CD4-positive, alpha-beta T cell (primary cell): ENCODE data around the gene APOBEC3A. TPM values are rescaled to one million over a fixed set of nuclear protein-coding genes. Genes with fewer than 3 reads are reported as not detected.

Experiments used
- ATAC-seq: fragments of 200-7000 bp; cut with Tn5 transposase; one replicate; pipeline ENCODE4 v1.10.0; 2022; ENCODE audit warnings: mild to moderate bottlenecking; ENCODE audit not compliant: poor library complexity
- CTCF ChIA-PET: fragments of 350-600 bp; sonication (Branson Sonifier 250); formaldehyde crosslinking; loops from one replicate; lab custom pipeline; 2021; ENCODE audit warnings: antibody characterized with exemption, inconsistent platforms; lab: Charles Lee
- POLR2A ChIA-PET: fragments of 350-600 bp; sonication (Branson Sonifier 250); formaldehyde crosslinking; loops from one replicate; lab custom pipeline; 2021; ENCODE audit warnings: antibody characterized with exemption, inconsistent platforms; lab: Charles Lee
- DNase-seq, 14 experiments: peaks; one replicate each; pipeline ENCODE4 v3.0.0-alpha.2; 2013 to 2020; ENCODE audit warnings: mixed read lengths in 2 of 14
- H3K27ac ChIP-seq, 2 donors: one replicate each; pipeline versions ENCODE4 v1.5.1 to v1.7.0; 2013; ENCODE audit warnings: low read length in 2 of 2, low read depth in 1 of 2, mild to moderate bottlenecking in 1 of 2
- H3K27me3 ChIP-seq, 2 experiments: 1 replicate in 1 of 2; 2 replicates in 1 of 2; pipeline versions ENCODE4 v1.6.1 to v1.7.0; 2013; ENCODE audit warnings: low read length in 2 of 2, control low read depth in 1 of 2, mild to moderate bottlenecking in 1 of 2, moderate library complexity in 1 of 2; ENCODE audit not compliant: insufficient read depth in 2 of 2, control insufficient read depth in 1 of 2
- H3K36me3 ChIP-seq: one replicate; pipeline ENCODE4 v1.6.1; 2013; ENCODE audit warnings: low read length, control low read depth; ENCODE audit not compliant: insufficient read depth
- H3K4me1 ChIP-seq: one replicate; pipeline ENCODE4 v1.6.1; 2013; ENCODE audit warnings: low read length, control low read depth; ENCODE audit not compliant: insufficient read depth
- H3K4me3 ChIP-seq: one replicate; pipeline ENCODE4 v1.5.1; 2013; ENCODE audit warnings: mild to moderate bottlenecking, low read length, moderate library complexity
- H3K9me3 ChIP-seq, 2 experiments: 1 replicate in 1 of 2; 2 replicates in 1 of 2; pipeline versions ENCODE4 v1.6.1 to v1.7.0; 2013; ENCODE audit warnings: low read length in 2 of 2, mild to moderate bottlenecking in 2 of 2, control low read depth in 1 of 2, moderate library complexity in 1 of 2; ENCODE audit not compliant: control insufficient read depth in 1 of 2, insufficient read depth in 1 of 2
- H3K27ac Mint-ChIP-seq: one replicate; pipeline ENCODE4 v1.8.0; 2020; ENCODE audit warnings: mixed read lengths
- H3K27me3 Mint-ChIP-seq: one replicate; pipeline ENCODE4 v1.8.0; 2021; ENCODE audit warnings: mixed read lengths
- H3K36me3 Mint-ChIP-seq: one replicate; pipeline ENCODE4 v1.8.0; 2021; ENCODE audit warnings: low read depth, mixed read lengths
- H3K4me1 Mint-ChIP-seq: one replicate; pipeline ENCODE4 v1.8.0; 2021; ENCODE audit warnings: low read depth, mixed read lengths
- H3K4me3 Mint-ChIP-seq: one replicate; pipeline ENCODE4 v1.8.0; 2020; ENCODE audit warnings: mild to moderate bottlenecking, mixed read lengths
- H3K9me3 Mint-ChIP-seq: one replicate; pipeline ENCODE4 v1.8.0; 2020; ENCODE audit warnings: mixed read lengths
- CTCF ChIP-seq: fragments of 200-600 bp; IDR thresholded peaks from one replicate; pipeline ENCODE4 v1.8.0; 2022; ENCODE audit warnings: antibody characterized with exemption, mild to moderate bottlenecking
- intact Hi-C, 2 experiments: fragments of 100-400 bp; cut with DNase I in 1 of 2; cut with micrococcal nuclease in 1 of 2; formaldehyde crosslinking; loops; one replicate each; pipeline versions ENCODE4 v1.15.1 to v1.9.0; 2023 to 2025; cut with DNase I, micrococcal nuclease
- total RNA-seq, 174 experiments: library from RNA in 2 of 174; stranded (reverse) in 2 of 174; gene quantifications; one replicate each; pipeline ENCODE4 v1.2.3 and lab custom pipeline; 2021 to 2026

The APOBEC3A gene
- total RNA-seq, 2 experiments from 2014 or later, result 0.74 to 1.6 TPM

GRCh38 chr22:38949889-38950405 is 7.5 kb upstream of the APOBEC3A start:
- Histone ChIP-seq H3K27me3 (peaks cover 0 to 4% of the 10 kb centered on the region in 2 experiments), H3K27ac (no peak overlapping the region), H3K4me1 (peaks cover 22% of the 10 kb centered on the region), H3K9me3 (no peaks in the 10 kb centered on the region), H3K4me3 (no peak overlapping the region), H3K36me3 (no peaks in the 10 kb centered on the region)
- no peak overlapping the region for H3K27ac Mint-ChIP-seq
- no peak for ATAC-seq
- peak in 1 of 14 experiments; percentile 6 for DNase-seq
- no peak overlapping the region for H3K4me3 Mint-ChIP-seq
- intact Hi-C loops, result loop anchor here in 1 of 2 experiments (5.0 kb wide), 1 partner anchor 53 kb away; no protein-coding TSS in a partner anchor
- peaks cover 31% of the 10 kb centered on the region for H3K27me3 Mint-ChIP-seq
- H3K4me1 Mint-ChIP-seq, result no peaks in the 10 kb centered on the region
- ChIA-PET POLR2A (no interaction called here), CTCF (no interaction called here)
- no peaks in the 10 kb centered on the region for H3K9me3 Mint-ChIP-seq
- no peaks in the 10 kb centered on the region for H3K36me3 Mint-ChIP-seq
- TF ChIP-seq CTCF, result no peak

GRCh38 chr22:38950527-38951295 is 6.7 kb upstream of the APOBEC3A start:
- no peak overlapping the region for H3K4me3 ChIP-seq
- Mint-ChIP-seq H3K4me3 (no peak overlapping the region), H3K9me3 (no peaks in the 10 kb centered on the region), H3K4me1 (no peaks in the 10 kb centered on the region), H3K36me3 (no peaks in the 10 kb centered on the region), H3K27me3 (peaks cover 24% of the 10 kb centered on the region), H3K27ac (no peak overlapping the region)
- no peak for TF ChIP-seq CTCF
- ChIA-PET CTCF (no interaction called here), POLR2A (no interaction called here)
- peak in 1 of 14 experiments; percentile 6 for DNase-seq
- no peaks in the 10 kb centered on the region for H3K36me3 ChIP-seq
- H3K4me1 ChIP-seq, result peaks cover 22% of the 10 kb centered on the region
- intact Hi-C loops, result loop anchor here in 1 of 2 experiments (5.0 kb wide), 1 partner anchor 53 kb away; no protein-coding TSS in a partner anchor
- ATAC-seq, result no peak
- H3K9me3 ChIP-seq, result no peaks in the 10 kb centered on the region
- H3K27me3 ChIP-seq, result peaks cover 0 to 3% of the 10 kb centered on the region in 2 experiments
- no peak overlapping the region for H3K27ac ChIP-seq

- no peak overlapping the region for H3K4me3 Mint-ChIP-seq
- Histone ChIP-seq H3K27me3 (peaks cover 0 to 3% of the 10 kb centered on the region in 2 experiments), H3K9me3 (no peaks in the 10 kb centered on the region), H3K4me3 (no peak overlapping the region), H3K27ac (no peak overlapping the region), H3K4me1 (peaks cover 22% of the 10 kb centered on the region), H3K36me3 (no peaks in the 10 kb centered on the region)
- ATAC-seq, result no peak
- POLR2A ChIA-PET, result no interaction called here
- no peaks in the 10 kb centered on the region for H3K36me3 Mint-ChIP-seq
- intact Hi-C loops, result loop anchor here in 1 of 2 experiments (5.0 kb wide), 1 partner anchor 54 kb away; no protein-coding TSS in a partner anchor
- no peaks in the 10 kb centered on the region for H3K9me3 Mint-ChIP-seq
- CTCF ChIA-PET, result interaction anchor here (1.2 kb wide), 1 partner anchor 51 kb away, joined by 3 read pairs; no protein-coding TSS in a partner anchor
- no peak for TF ChIP-seq CTCF
- no peaks in the 10 kb centered on the region for H3K4me1 Mint-ChIP-seq
- H3K27ac Mint-ChIP-seq, result no peak overlapping the region
- DNase-seq, result peak in 1 of 14 experiments; percentile 7
- peaks cover 14% of the 10 kb centered on the region for H3K27me3 Mint-ChIP-seq
These were observed 5.7 kb upstream of the APOBEC3A start for GRCh38 chr22:38951734-38952133.
